GM18873 (cell line): ENCODE results near the gene TSPAN7.

Experiments used
- ATAC-seq: cut with Tn5 transposase; IDR thresholded peaks from one replicate; pipeline ENCODE4 v1.9.1; 2021; ENCODE audit warnings: mild to moderate bottlenecking, moderate library complexity, moderate number of reproducible peaks; ENCODE audit not compliant: unreplicated experiment, low FRiP score

The TSPAN7 gene, protein sequence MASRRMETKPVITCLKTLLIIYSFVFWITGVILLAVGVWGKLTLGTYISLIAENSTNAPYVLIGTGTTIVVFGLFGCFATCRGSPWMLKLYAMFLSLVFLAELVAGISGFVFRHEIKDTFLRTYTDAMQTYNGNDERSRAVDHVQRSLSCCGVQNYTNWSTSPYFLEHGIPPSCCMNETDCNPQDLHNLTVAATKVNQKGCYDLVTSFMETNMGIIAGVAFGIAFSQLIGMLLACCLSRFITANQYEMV

DNA sequence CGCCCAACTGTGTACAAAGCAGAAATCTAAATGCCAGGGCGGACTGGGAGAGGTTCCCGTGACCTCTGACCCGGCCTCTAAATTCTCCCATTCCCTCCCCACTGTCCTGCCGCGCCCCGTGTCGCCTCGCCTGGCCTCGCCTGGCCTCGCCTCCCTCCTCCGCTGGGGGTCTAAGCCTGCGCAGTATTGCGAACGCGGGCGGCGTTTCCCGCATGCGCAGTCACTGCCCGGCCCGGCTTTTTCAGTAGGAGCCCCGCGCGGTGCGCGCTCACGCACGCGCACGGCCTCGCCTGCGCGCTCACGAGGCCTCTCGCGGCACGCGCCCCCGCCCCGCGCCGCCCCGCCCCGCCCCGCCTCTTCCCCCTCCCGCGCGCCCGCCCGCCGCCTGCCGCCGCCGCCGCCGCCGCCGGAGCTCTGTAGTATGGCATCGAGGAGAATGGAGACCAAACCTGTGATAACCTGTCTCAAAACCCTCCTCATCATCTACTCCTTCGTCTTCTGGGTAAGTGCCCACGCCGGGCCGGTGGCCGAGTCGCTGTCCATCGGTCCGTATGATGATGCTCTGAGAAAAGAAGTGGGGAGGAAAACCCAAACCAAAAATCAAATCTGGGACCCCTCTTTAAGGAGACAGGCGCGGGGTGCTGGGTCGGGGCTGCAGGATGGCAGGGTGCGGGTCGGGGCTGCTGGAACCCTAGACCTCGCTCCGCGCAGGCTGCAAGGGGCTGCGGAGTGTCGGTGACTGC, at the start of gene TSPAN7:
TSPAN7 (plus strand) TSS at position 417 of the 743 bp plus-strand sequence; CDS start at position 422, 5 bp downstream.
- peak; percentile 75 for ATAC-seq

DNA sequence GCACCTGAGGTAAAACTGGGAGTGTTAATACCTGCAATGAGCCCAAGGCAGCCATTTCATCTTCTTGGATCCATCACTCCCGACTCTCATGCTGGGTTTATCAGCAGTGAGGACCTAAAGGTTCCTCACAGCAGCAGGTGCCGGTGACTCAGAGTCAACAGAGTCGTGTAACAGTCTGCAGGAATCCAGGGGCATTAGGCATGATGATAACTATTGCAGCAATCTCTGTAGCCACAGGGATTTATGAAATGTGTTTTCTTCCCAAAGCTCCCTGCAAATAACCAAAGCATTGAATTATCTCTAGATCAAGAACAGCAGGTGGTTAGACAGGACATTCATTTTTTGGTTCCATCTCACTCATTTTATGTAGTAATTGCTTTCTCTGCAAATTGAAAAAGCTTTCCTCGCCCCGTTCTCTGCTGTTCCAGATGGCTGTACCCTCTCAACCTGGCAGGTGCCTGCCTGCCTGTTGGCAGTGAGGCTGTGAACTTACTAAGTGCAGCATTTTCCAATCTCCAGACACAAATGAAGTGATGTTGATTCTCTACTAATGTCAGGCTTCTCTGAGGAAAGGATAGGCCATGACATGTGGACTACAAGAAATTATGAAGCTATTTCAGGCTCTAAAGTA, 48.1 kb upstream of the TSPAN7 start:
- no peak for ATAC-seq

DNA sequence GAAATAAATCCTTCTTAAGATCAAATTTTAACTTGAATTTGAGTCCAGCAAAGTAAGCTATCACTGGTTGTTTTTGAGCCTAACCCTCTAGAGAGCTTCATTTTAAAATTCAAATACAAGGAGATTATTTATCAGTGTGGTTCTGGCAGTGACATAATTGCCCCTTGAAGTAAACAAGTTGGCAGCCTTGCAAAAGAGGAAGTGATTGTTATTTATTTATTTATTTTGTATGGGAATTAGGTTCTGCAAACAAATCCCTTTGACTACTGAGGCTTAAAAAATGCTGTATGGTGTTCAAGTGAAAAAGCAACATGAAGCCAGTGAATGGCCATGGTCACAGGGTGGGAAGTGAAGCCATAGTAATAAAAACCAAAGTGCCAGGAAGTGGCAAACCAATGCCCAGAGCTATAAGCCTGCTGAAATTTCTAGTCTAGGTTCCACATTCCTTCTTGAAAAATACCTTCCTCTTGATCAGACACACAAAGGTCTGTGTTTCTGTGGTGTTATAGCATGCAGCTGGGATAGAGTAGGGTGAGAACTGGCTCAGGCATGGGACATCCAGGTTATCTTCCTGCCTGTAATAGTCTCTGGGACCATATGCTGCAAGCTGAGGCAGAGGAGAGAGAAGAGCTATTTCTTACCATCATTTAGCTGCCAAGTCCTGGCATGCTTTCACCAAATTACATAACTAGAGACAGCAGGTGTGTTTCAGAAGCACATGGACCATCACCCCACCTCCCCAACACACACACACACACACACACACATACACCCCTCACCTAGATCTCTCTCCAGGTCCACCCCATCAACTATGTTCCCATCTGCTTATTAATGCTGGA, 47.1 kb upstream of the TSPAN7 start:
- ATAC-seq, result no peak

DNA sequence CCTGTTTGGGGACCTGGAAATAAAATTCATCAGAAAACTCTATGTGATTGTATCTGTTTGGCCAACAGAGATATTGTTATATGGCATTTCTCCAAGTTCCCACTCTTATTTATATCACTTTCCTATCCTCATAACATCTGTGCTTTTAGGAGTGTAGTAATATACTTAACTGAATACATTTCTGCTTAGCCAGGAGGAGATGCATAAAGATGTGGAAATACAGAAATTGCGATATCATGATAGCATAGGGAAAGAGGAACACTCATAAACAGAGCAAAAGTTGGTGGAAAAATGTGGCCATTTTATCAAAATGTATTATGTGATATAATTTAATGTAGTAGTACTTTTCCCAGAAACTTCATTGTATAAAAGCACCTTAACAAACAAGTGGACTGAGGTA, 46.1 kb upstream of the TSPAN7 start:
- no peak for ATAC-seq

DNA sequence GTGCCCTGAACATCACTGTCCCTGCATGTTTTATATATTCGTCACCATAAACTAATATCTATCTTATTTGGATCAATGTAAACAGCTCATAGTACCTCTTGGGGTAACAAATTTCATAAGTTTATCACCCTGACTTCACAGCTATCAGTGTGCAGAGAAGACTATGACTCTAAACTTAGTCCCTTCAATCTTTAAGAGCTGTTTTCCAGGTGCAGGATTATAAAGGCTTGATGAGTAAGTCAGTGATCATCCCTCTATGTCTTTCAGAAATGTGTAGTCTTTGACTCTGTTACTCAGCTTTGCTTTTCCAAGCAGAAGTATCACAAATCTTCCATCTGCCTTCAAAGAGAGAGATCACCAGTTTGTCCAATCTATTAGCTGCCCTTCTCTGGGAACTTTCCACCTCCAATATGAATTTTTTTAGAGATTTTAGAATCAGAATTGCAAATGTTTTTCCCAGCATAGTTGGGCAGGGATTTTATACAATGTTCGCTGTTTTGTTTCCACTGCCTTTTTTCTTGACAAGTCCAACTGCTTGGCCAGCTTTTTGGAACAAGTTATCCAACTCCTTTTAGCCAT, 45.1 kb upstream of the TSPAN7 start:
- ATAC-seq, result no peak

DNA sequence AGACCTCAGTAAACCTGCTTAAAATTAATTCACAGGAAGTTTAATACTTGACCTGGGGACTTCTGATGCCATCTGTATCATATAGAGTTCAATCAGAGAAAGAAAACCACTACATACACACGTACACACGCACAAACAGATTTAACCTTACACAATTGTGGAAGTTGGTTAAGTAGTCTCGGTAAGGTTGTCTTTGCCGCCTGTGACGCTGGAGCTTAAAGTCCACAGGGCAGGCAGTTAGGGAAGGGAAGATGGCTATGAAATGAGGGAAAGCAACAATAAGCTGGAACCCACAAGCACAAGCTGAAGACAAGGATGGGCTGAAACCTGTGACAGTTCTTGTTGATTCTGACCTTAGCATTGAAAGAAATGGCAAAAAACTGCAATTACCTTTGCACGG, 41.7 kb upstream of the TSPAN7 start:
- ATAC-seq, result no peak

DNA sequence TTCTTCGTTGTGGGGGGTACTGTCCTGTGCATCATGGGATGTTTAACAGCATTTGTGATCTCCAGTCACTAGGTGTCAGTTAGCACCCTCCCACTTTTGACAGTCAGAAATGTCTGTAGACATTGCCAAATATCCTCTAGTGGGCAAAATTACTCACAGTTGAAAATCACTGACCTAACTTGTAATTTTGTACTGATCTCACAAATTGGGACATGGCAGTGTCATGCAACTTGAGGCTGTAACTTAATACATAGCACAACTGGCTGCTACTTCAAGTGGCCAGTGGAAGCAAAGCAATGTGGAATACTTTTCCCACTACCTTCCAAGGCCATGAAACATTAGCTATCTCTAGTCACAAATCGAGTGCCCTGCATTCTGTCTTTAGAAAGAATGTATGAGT, 23.2 kb upstream of the TSPAN7 start:
- ATAC-seq, result no peak

DNA sequence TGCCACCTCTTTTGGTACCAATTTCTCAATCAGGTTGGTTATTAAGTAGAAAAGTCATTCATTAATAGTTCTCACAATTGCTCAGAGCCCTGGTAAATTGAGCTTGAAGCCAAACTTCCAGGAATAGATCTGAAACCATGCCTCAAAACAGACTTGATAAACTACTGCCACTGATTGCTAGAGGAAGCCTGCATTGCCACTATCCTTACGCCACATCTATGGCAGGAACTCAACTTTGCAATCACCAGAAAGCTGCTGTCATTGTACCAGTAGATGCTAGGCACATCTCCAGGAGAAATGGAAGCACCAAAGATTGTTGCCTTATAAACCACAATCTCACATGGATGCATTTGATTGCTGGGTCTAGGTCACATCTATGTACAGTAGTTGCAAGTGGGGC, 21.6 kb upstream of the TSPAN7 start:
- no peak for ATAC-seq

DNA sequence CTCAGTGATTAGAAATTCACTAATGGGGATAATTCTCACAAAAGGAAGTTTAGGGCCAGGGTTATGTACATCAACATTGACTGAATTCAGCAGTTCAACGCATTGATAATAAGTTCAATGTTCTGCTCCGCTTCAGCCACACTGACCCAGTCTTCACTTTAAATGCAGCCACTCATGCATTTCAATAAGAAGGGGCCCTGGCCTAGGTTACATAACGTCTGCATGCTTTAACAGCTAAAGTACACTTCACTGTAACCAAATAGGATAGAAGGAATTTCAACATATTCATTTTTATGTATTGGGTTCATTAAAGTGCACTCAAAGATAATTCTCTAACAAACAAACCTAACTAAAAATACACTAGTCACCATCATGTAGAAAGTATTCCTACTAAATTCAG, 12.8 kb upstream of the TSPAN7 start:
- ATAC-seq, result no peak

DNA sequence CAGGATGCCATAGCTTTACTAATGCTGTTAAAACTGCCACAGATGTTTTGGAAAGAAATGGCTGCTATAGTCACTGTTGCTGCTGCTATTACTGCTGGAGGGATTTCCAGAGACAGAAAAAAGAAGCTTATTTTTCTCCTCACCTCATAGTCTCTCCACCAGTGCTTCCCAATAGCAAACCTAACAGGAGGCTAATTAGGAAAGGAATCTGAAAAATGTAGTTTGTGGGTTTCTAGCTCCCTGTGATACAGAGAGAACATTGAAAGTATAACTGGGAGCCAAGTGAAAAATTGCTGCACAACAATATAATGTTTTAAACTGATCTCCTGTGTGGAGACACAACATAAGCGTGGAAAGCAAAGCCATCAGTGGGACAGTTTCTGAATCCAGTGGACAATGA, 8.6 kb upstream of the TSPAN7 start:
- ATAC-seq, result no peak

DNA sequence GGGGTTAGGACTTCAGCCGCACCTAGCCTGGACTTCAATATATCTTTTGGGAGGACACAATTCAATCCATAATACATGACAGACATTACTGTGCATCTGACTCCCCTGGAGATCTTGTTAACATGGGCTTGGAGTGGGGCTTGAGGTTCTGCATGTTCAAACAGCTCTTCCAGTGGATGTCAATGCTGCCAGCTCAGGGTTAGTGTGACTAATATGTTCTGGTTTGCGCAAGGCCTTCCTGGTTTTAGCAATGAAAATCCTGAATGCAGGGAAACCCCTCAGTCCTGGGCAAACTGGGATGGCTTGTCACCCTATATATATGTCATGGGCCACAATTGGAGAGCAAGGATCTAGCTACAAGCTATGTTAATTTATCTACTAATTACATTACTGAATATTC, 2.7 kb upstream of the TSPAN7 start:
- ATAC-seq, result no peak

DNA sequence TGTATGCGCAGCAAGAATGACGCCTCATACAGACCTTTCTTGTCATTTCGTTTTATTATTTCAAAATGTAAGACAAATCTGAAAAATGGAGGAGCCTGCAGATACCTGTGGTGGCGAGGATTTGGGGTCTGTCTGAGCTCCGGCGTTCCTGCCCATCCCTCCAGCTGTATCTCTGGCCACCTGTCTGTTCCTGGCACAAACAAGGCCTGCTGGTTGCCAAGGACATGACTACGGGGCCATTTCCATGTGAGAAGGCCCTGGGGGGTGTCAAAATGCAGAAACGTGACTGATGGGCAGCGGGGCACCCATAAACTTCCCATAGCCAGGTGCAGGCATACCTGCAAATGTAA, 591 bp upstream of the TSPAN7 start:
- ATAC-seq, result no peak

DNA sequence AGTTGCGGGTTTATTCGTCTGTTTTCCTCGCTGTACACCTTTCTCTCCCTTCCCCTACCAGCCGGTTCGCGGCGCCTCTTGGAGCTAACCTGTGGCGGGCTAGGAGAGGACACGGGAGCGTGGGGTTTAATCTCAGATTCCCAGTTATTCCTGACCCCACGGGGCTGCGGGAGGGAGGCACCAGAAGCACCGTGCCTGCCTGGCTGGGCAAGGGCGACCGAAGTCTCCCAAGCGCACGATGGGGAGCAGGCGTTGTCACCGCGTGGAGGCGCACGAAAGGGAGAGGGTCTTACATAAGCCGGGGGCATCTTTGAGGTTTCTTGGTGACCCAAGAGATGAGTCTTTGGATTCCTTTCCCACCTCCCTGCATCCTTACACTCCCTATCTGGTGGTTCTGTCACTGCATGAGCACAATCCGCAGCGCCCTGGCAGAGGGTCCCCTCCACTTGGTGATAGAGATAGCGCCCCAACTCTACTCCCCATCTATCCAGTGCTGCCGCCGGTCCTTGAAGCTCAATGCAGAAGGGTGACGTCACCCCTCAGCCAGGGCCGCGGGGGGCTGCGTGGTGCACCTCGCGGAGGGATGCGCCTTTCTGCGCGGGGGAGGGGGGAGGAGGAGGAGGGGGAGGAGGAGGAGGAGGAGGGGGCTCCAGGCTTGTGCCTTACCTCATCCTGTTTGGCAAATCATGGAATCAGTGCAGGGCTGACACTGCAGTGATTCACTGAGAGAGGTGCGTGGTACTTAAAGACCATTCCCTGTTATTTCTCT, 793 bp downstream of the TSPAN7 start:
- no peak for ATAC-seq

DNA sequence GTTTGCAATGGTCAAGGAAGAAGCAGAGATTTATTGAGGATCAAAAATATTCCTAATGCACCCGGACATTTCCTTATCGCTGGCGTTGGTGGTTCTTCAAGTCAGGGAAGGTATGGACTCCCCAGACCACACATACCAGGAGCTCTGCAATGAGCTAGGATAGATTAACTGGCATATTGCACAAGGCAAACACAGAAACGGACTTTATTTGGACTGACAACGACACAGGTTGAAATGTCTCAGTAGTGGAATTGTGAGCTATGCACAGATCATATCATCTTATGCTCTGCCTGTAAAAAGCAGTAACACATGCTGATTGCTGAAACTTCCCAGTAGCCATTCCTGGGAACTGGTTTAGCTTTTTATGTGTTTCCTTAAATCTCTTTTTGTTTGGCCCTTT, 1.7 kb downstream of the TSPAN7 start:
- no peak for ATAC-seq

DNA sequence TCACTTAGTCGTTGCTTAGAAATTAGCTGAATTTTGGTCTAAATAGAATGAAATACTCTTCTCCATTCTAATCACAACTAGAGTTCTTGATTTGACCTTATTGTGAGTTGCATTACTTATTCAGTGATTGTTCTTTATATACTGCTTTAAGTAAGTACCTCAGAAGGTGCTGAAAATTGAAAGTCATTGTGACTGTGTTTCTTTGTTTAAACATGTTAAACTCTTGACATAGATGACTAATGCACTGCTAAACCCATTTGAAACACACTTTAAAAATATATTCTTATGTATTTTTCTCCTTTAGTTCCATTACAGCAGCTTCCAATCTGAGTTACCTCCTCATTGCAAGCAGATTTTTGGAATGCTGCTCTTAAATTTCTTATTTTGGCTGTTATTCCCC, 9.1 kb downstream of the TSPAN7 start:
- no peak for ATAC-seq

DNA sequence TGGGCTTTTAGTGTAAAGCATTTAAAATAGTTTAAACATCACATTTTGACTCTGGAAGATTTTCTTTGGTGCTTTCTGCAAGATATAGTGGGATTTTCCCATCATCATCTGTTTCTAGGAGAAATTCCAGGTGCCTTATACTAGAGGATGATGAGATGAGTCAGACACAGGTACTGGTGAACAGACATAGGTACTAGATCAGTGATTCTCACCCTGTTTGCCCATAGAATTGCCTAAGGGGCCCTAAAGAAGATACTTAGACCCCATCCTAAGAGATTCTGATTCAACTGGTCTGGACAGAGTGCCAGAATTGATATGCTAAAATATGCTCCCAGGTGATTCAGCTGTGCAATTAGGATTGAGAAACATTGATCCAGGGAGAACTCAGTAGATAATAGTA, 9.7 kb downstream of the TSPAN7 start:
- no peak for ATAC-seq

DNA sequence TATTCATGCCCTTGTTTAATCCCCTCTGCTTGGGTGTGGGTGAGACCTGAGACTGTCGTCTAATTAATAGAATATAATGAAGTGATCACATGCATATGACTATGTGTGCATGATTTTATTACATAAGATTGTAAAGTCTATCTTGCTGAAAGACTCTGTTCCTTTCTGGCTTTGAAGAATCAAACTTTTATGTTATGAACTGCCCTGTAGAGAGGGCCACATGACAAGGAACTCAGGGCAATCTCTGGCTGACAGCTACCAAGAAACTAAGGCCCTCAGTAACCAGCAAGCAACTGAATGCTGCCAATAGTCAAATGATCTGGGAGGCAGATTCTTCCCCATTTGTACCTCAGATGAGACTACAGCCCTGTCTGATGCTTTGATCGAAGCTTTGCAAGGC, 13.5 kb downstream of the TSPAN7 start:
- ATAC-seq, result no peak

DNA sequence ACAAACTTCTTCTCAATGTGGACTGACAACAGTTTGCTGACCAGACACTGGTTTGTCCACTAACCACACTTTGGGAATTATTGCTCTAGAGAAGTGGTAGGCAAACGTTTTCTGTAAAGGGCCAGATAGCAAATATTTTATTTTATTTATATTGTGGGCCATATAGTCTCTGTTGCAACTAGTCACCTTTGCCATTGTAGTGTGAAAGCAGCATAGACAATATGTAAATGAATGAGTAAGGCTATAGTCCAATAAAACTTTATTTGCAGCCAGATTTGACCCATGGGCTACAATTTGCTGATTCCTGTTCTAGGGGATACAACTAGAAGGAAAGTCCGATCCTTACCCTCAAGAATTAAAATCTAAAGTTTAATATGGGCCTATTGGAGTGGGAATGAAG, 14.5 kb downstream of the TSPAN7 start:
- ATAC-seq, result no peak

DNA sequence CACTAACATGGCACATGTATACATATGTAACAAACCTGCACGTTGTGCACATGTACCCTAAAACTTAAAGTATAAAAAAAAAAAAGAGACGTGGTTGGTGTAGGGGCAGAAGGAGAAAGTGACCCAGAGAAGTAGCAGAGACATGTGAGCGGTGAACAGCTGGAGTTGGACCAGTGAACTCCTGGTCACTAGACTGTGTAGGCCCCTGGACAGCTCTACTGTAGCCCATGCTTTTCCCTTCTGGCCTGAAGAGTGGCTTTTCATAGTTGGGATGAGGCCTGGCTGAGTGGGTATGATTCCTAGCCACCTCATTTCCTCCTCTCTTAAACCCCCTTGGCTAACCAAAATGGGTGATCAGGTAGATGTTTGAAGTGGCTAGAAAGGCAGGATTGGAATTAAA, 16.4 kb downstream of the TSPAN7 start:
- ATAC-seq, result no peak

DNA sequence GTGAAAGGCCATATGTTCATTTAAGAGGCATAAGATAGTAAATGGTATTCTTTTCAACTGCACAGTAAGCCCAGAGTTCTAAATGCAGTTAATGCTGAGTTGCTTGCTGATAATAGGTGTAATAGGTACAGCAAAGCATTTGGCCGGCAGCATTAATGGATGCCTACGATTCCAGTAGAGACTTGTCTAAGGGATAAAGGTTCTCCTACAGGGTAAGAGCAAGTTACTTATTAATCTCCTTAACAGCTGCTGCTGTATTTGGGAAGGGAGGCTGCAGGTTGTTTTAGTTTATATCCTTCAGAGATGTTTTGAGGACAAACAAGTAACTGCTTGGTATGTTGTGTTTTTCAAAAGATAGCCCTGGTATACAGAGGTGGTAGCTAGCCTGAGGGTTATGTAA, 16.8 kb downstream of the TSPAN7 start:
- ATAC-seq, result no peak
